ENCODE data around the gene OOEP.

DNA sequence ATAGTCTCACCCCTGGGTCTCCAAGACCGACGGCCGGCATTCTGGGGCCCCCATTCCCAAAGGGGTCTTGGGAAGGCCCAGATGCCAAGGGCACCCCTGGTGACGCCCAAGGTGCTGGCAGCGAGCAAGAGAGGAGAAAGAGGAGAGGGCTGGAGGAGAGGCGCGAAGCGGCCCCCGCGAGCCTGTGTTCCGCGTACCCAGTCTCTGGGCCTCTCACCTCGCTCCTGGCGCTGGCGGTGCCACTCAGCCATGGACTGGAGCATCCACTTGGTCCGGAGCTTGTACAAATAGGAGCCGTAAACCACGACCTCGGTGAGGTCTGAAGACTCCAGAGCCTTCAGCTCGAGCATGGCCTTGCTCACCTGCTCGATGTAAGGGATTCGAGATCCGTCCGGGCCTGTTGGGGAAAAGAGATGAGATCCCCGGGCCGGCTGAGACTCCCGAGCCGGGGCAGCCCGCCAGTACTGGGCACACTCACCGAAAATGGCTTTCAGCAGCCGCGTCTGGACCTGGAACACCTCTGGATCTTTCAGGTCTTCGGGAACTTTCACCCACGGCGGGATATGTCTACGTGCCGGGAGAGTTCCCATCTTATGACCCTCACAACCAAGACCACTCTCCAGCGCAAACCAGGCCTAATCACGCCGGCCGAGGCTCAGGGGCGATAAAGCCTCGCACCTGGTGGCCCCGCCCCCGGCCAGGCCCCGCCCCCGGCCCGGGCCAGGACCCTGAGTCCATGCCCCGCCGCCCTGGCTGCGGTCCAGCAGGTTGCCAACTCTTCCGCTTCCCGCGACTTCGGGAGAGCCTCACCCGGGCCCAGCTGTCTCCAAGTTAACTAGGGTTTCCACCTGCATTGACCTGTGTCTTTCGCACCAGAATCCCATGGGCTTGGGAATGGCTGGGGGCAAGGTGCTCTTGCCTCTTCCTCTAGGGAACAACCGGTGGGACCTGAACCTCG lies 15.8 kb downstream of the OOEP start, which contains the start of gene DPPA5:
- TF ChIP-seq, protein P1, sequence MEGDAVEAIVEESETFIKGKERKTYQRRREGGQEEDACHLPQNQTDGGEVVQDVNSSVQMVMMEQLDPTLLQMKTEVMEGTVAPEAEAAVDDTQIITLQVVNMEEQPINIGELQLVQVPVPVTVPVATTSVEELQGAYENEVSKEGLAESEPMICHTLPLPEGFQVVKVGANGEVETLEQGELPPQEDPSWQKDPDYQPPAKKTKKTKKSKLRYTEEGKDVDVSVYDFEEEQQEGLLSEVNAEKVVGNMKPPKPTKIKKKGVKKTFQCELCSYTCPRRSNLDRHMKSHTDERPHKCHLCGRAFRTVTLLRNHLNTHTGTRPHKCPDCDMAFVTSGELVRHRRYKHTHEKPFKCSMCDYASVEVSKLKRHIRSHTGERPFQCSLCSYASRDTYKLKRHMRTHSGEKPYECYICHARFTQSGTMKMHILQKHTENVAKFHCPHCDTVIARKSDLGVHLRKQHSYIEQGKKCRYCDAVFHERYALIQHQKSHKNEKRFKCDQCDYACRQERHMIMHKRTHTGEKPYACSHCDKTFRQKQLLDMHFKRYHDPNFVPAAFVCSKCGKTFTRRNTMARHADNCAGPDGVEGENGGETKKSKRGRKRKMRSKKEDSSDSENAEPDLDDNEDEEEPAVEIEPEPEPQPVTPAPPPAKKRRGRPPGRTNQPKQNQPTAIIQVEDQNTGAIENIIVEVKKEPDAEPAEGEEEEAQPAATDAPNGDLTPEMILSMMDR (IDR thresholded peaks at IDR 0.05; ENCODE audit: low read depth, low read length, missing input control): no peak
- no peak for TF ChIP-seq YY1 (IDR thresholded peaks at IDR 0.05)
- no peak for TF ChIP-seq TAF1 (conservative IDR thresholded peaks at IDR 0.05)
- TF ChIP-seq RAD21 (IDR thresholded peaks at IDR 0.05): no peak
- no peak for TF ChIP-seq JUND (IDR thresholded peaks at IDR 0.05)
- TF ChIP-seq, protein P2, sequence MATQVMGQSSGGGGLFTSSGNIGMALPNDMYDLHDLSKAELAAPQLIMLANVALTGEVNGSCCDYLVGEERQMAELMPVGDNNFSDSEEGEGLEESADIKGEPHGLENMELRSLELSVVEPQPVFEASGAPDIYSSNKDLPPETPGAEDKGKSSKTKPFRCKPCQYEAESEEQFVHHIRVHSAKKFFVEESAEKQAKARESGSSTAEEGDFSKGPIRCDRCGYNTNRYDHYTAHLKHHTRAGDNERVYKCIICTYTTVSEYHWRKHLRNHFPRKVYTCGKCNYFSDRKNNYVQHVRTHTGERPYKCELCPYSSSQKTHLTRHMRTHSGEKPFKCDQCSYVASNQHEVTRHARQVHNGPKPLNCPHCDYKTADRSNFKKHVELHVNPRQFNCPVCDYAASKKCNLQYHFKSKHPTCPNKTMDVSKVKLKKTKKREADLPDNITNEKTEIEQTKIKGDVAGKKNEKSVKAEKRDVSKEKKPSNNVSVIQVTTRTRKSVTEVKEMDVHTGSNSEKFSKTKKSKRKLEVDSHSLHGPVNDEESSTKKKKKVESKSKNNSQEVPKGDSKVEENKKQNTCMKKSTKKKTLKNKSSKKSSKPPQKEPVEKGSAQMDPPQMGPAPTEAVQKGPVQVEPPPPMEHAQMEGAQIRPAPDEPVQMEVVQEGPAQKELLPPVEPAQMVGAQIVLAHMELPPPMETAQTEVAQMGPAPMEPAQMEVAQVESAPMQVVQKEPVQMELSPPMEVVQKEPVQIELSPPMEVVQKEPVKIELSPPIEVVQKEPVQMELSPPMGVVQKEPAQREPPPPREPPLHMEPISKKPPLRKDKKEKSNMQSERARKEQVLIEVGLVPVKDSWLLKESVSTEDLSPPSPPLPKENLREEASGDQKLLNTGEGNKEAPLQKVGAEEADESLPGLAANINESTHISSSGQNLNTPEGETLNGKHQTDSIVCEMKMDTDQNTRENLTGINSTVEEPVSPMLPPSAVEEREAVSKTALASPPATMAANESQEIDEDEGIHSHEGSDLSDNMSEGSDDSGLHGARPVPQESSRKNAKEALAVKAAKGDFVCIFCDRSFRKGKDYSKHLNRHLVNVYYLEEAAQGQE (IDR thresholded peaks at IDR 0.05): no peak
- TF ChIP-seq, protein P3, sequence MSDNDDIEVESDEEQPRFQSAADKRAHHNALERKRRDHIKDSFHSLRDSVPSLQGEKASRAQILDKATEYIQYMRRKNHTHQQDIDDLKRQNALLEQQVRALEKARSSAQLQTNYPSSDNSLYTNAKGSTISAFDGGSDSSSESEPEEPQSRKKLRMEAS (IDR thresholded peaks at IDR 0.05): no peak
- no peak for TF ChIP-seq HNF4G (IDR thresholded peaks at IDR 0.05)
- TF ChIP-seq GABPA (IDR thresholded peaks at IDR 0.05 in 1 of 2, conservative IDR thresholded peaks at IDR 0.05 in 1 of 2): no peak
- no peak for TF ChIP-seq SP1 (IDR thresholded peaks at IDR 0.05)

Data from liver (tissue), 3 donors.